K562 (cell line): ENCODE data around the gene MVD. TPM values are rescaled to one million over a fixed set of nuclear protein-coding genes. Genes with fewer than 3 reads are reported as not detected.
A peak's percentile ranks its signal among the peaks of the same experiment; 100 is the strongest.

Source experiments
- ATAC-seq: fragments of 200-7000 bp; cut with Tn5 transposase; 3 replicates; pipeline ENCODE4 v1.9.1; 2020; ENCODE audit warnings: moderate library complexity
- BruUV-seq: library from RNA; stranded (reverse); fragments of 400-500 nt; replicated peaks from 2 replicates; lab custom pipeline; 2021; lab: Mats Ljungman, UMichigan
- CTCF ChIA-PET: fragments of 300-600 bp; formaldehyde crosslinking; extraction: SDS; loops from one replicate; lab custom pipeline; 2021; ENCODE audit warnings: low intra/inter-chr PET ratio; lab: Yijun Ruan, JAX
- POLR2A ChIA-PET: fragments of 300-600, 350-650 bp; sonication (Branson Sonifier 250); formaldehyde crosslinking; extraction: SDS; loops from one replicate; lab custom pipeline; 2021; ENCODE audit warnings: antibody characterized with exemption, inconsistent platforms; lab: Yijun Ruan, JAX
- DNase-seq, 4 experiments: peaks; one replicate each; pipeline versions ENCODE4 v3.0.0 to v3.0.0-alpha.2; 2011 to 2018; ENCODE audit warnings: low spot score in 3 of 4, mixed read lengths in 3 of 4; ENCODE audit errors: extremely low read depth in 1 of 4
- FAIRE-seq: peaks from 2 replicates; lab custom pipeline; 2011; peaks lifted over from hg19 to GRCh38; lab: Jason Lieb, UNC
- H2AFZ ChIP-seq: 2 replicates; pipeline ENCODE4 v1.6.0; 2011; ENCODE audit warnings: low read depth, low read length, control low read depth, inconsistent platforms
- H3K27ac ChIP-seq: fragments of 200-600 bp; 3 replicates; pipeline ENCODE4 v1.8.0; 2011; ENCODE audit warnings: low read depth, mild to moderate bottlenecking, control low read depth, inconsistent platforms, low read length, moderate library complexity, mixed read lengths; ENCODE audit errors: extremely low read depth
- H3K27me3 ChIP-seq, 2 experiments: fragments of 300-600 bp in 1 of 2; 2 replicates in 1 of 2; 3 replicates in 1 of 2; pipeline versions ENCODE4 v1.6.0 to v1.8.0; 2011; ENCODE audit warnings: inconsistent platforms in 2 of 2, low read length in 2 of 2, mild to moderate bottlenecking in 1 of 2, mixed read lengths in 1 of 2, moderate library complexity in 1 of 2; ENCODE audit not compliant: control insufficient read depth in 2 of 2, insufficient read depth in 2 of 2
- H3K36me3 ChIP-seq: fragments of 300-600 bp; 3 replicates; pipeline ENCODE4 v1.8.0; 2011; ENCODE audit warnings: mild to moderate bottlenecking, low read length, inconsistent platforms; ENCODE audit not compliant: control insufficient read depth, insufficient read depth
- H3K4me1 ChIP-seq, 2 experiments: fragments of 200-600 bp in 1 of 2; replicated peaks in 1 of 2; 2 replicates in 1 of 2; 3 replicates in 1 of 2; pipeline versions ENCODE4 v1.5.1 to v1.8.0; 2011; ENCODE audit warnings: inconsistent platforms in 2 of 2, low read length in 2 of 2, mild to moderate bottlenecking in 1 of 2, mixed read lengths in 1 of 2, moderate library complexity in 1 of 2; ENCODE audit not compliant: control insufficient read depth in 2 of 2, insufficient read depth in 2 of 2
- H3K4me2 ChIP-seq: 2 replicates; pipeline ENCODE4 v1.6.1; 2011; ENCODE audit warnings: low read length, control low read depth, inconsistent platforms, mixed read lengths; ENCODE audit not compliant: insufficient read depth
- H3K4me3 ChIP-seq: fragments of 200-600 bp; sonication (generic), shearing (Covaris generic); 2 replicates; pipeline ENCODE4 v1.5.1; 2016; ENCODE audit warnings: control low read depth, inconsistent platforms
- H3K79me2 ChIP-seq: fragments of 200-600 bp; 3 replicates; pipeline ENCODE4 v1.8.0; 2011; ENCODE audit warnings: low read length, inconsistent platforms; ENCODE audit not compliant: control insufficient read depth, insufficient read depth
- H3K9ac ChIP-seq, 2 experiments: 2 replicates each; pipeline versions ENCODE4 v1.6.0 to v1.6.1; 2011; ENCODE audit warnings: low read depth in 2 of 2, low read length in 2 of 2, control low read depth in 1 of 2, inconsistent platforms in 1 of 2, mild to moderate bottlenecking in 1 of 2, mixed read lengths in 1 of 2; ENCODE audit not compliant: insufficient read depth in 1 of 2
- H3K9me1 ChIP-seq: one replicate; pipeline ENCODE4 v1.6.0; 2011; ENCODE audit warnings: inconsistent platforms, mild to moderate bottlenecking, low read length, moderate library complexity; ENCODE audit not compliant: control insufficient read depth, insufficient read depth
- H3K9me3 ChIP-seq: replicated peaks from 2 replicates; pipeline ENCODE4 v1.5.1; 2011; ENCODE audit warnings: low read depth, low read length, inconsistent platforms; ENCODE audit not compliant: control insufficient read depth, insufficient read depth
- H4K20me1 ChIP-seq: replicated peaks from 2 replicates; pipeline ENCODE4 v1.6.1; 2011; ENCODE audit warnings: low read length, inconsistent platforms, mixed read lengths; ENCODE audit not compliant: control insufficient read depth, insufficient read depth
- CREB1 ChIP-seq, 2 experiments: sonication (generic) in 1 of 2; formaldehyde crosslinking in 1 of 2; IDR thresholded peaks; 2 replicates each; pipeline versions ENCODE4 v1.6.1 to v1.8.0; 2012 to 2022; ENCODE audit warnings: inconsistent platforms in 1 of 2, mild to moderate bottlenecking in 1 of 2, missing genetic modification reagents in 1 of 2, moderate library complexity in 1 of 2
- ZBTB33 ChIP-seq: sonication (generic); formaldehyde crosslinking; IDR thresholded peaks from 2 replicates; pipeline ENCODE4 v1.8.1; 2023; ENCODE audit warnings: mild to moderate bottlenecking, missing genetic modification reagents
- whole genome bisulfite sequencing: fragments of 100-300 bp; shearing (Covaris generic); methylation state at CpG from one replicate; pipeline ENCODE4 v1.1.6; 2016; ENCODE audit warnings: low coverage, mixed read lengths; ENCODE audit not compliant: insufficient coverage; ENCODE audit errors: missing lambda C conversion rate; 5-methylcytosine and 5-hydroxymethylcytosine counted together
- in situ Hi-C: fragments of 300-500 bp; cut with MboI; formaldehyde crosslinking; loops from 4 replicates; pipeline ENCODE4 v1.15.0; 2018; ENCODE audit warnings: inconsistent platforms, mixed read lengths
- intact Hi-C: fragments of 100-400 bp; cut with micrococcal nuclease; formaldehyde crosslinking; loops from 2 replicates; pipeline ENCODE4 v1.14.2; 2022
- polyA plus RNA-seq, 8 experiments: library from polyadenylated mRNA; depleted of rRNA in 4 of 8; stranded (reverse) in 5 of 8; unstranded in 3 of 8; fragments of >200 nt; fragmentation: Nextera tagmentation in 2 of 8; fragmentation: Illumina TruSeq in 1 of 8; extraction: Ambion mirVana in 2 of 8; extraction: Trizol in 1 of 8; gene quantifications; 2 replicates each; pipeline versions ENCODE4 v1.2.1 to v1.2.3, GENCODE V29; 2011 to 2014; ENCODE audit warnings: inconsistent platforms in 1 of 8, missing spikeins in 1 of 8
- total RNA-seq, 7 experiments: library from RNA; depleted of rRNA in 6 of 7; stranded (reverse); fragments of >200 nt in 6 of 7; fragmentation: Illumina TruSeq in 2 of 7; extraction: Trizol in 2 of 7; gene quantifications; 2 replicates each; pipeline versions ENCODE4 v1.2.1 to v1.2.3, GENCODE V29; 2011 to 2021; ENCODE audit warnings: low replicate concordance in 1 of 7

MVD gene
- total and polyA plus RNA-seq, 9 of the 15 experiments (the other 6 are each of a cell fraction or from before 2014, with no cell fraction given): 12.2 to 141 (median 45.3) TPM

GRCh38 chr16:88655053-88655732 lies 7.7 kb downstream of the MVD start:
- Histone ChIP-seq H3K4me3 (no peak overlapping the region), H3K9ac (peak overlapping the region in 1 of 2 experiments; percentile 14; a peak in 1 of 4 replicates), H3K27ac (no peak overlapping the region), H3K9me3 (no peaks in the 10 kb centered on the region), H3K27me3 (no peaks in the 10 kb centered on the region), H3K9me1 (no peaks in the 10 kb centered on the region), H4K20me1 (peaks cover 13% of the 10 kb centered on the region; the same call in 1 of the 2 replicates), H3K4me1 (peaks cover 17 to 93% of the 10 kb centered on the region in 2 experiments), H3K4me2 (no peak overlapping the region), H3K79me2 (peaks cover 44% of the 10 kb centered on the region), H3K36me3 (peaks cover 85% of the 10 kb centered on the region; the same call in 2 of the 3 replicates), H2AFZ (no peak overlapping the region)
- intact Hi-C loops (no loop called here), in situ Hi-C loops (no loop called here)
- ChIA-PET POLR2A (interaction anchor here (0.6 to 1.2 kb wide), 3 partner anchors 16 to 61 kb away, joined by 3 to 4 read pairs (median 4); no protein-coding TSS in a partner anchor), CTCF (no interaction called here)
- no peak for ATAC-seq
- BruUV-seq: no TSS peak
- no peak for DNase-seq
- FAIRE-seq: no peak
- TF ChIP-seq CREB1 (IDR thresholded peaks at IDR 0.05): no peak
- TF ChIP-seq CREB1 (CRISPR knock-in tag; IDR thresholded peaks at IDR 0.05): no peak
- TF ChIP-seq ZBTB33: peak; percentile 33; the same call in 1 of the 2 replicates
- WGBS: 93% methylated on average over 41 of the region's 50 CpGs
